SK-N-SH treated with all-trans-retinoic acid at 6 μM for 48 hours (cell line): ENCODE measurements around the gene OR2T35.

Experiments
- BACH2 ChIP-seq: fragments of 250-450 bp; sonication (Bioruptor Pico); IDR thresholded peaks from 2 replicates; pipeline ENCODE4 v1.9.0; 2021; ENCODE audit warnings: mild to moderate bottlenecking, borderline replicate concordance
- GLIS3 ChIP-seq: fragments of 250-450 bp; sonication (Bioruptor Pico); IDR thresholded peaks from 2 replicates; pipeline ENCODE4 v1.5.0; 2020; ENCODE audit warnings: mild to moderate bottlenecking, moderate library complexity
- OSR1 ChIP-seq: fragments of 250-450 bp; sonication (Bioruptor Pico); IDR thresholded peaks from 2 replicates; pipeline ENCODE4 v1.8.0; 2022; ENCODE audit warnings: moderate library complexity, mild to moderate bottlenecking, inconsistent platforms
- PATZ1 ChIP-seq: fragments of 250-450 bp; sonication (Bioruptor Pico); IDR thresholded peaks from 2 replicates; pipeline ENCODE4 v1.8.0; 2020; ENCODE audit warnings: mild to moderate bottlenecking, moderate library complexity, borderline replicate concordance
- PPARA ChIP-seq: fragments of 250-450 bp; sonication (Bioruptor Pico); IDR thresholded peaks from 2 replicates; pipeline ENCODE4 v1.5.0; 2020; ENCODE audit warnings: mild to moderate bottlenecking, borderline replicate concordance
- RARB ChIP-seq: fragments of 250-450 bp; sonication (Bioruptor Pico); IDR thresholded peaks from 2 replicates; pipeline ENCODE4 v1.8.0; 2021; ENCODE audit warnings: mild to moderate bottlenecking, moderate library complexity
- TCF4 ChIP-seq: fragments of 250-450 bp; sonication (Bioruptor Pico); IDR thresholded peaks from 2 replicates; pipeline ENCODE4 v1.8.0; 2021; ENCODE audit warnings: mild to moderate bottlenecking, moderate library complexity, borderline replicate concordance
- ZC3H10 ChIP-seq: fragments of 250-450 bp; sonication (Bioruptor Pico); IDR thresholded peaks from 2 replicates; pipeline ENCODE4 v1.5.1; 2021; ENCODE audit warnings: mild to moderate bottlenecking, moderate library complexity
- ZFP3 ChIP-seq: fragments of 250-450 bp; sonication (Bioruptor Pico); IDR thresholded peaks from 2 replicates; pipeline ENCODE4 v1.5.0; 2020; ENCODE audit warnings: mild to moderate bottlenecking, moderate library complexity
- ZFP30 ChIP-seq: fragments of 450-650 bp; formaldehyde crosslinking; IDR thresholded peaks from 2 replicates; pipeline ENCODE4 v1.5.0; 2022; ENCODE audit warnings: mild to moderate bottlenecking, moderate library complexity
- ZNF565 ChIP-seq: fragments of 450-650 bp; formaldehyde crosslinking; conservative IDR thresholded peaks from 2 replicates; pipeline ENCODE4 v1.5.0; 2020; ENCODE audit warnings: low read depth, mild to moderate bottlenecking, moderate library complexity
- TF ChIP-seq, protein P1 (sequence below): fragments of 250-450 bp; sonication (Bioruptor Pico); IDR thresholded peaks from 2 replicates; pipeline ENCODE4 v1.5.1; 2021; ENCODE audit warnings: mild to moderate bottlenecking, moderate library complexity

DNA sequence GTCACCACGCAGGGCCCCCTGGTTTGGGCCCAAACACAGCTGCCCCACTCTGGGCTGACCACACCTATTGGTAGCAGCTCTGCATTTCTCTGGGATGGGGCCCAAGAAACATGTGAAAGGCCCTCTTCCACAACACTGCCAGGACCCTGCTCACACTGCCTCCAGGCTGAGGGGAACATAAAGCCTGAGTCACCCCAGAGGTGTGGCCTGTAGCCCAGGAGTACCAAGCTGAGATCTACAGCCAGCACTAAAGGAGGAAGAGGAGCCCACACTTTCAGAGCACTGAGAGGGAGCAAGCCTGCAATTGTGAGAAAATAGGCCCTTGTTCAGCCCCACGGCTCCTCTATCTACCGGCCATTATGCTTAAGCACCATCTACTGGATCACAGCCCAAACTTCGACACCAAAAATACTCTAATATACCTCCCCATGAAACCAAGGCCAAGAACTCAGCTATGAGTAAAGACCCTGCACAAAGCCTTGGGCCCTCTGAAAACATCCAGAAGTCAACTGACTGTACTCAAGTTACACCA, 33.1 kb downstream of the OR2T35 start:
- TF ChIP-seq, protein P1, sequence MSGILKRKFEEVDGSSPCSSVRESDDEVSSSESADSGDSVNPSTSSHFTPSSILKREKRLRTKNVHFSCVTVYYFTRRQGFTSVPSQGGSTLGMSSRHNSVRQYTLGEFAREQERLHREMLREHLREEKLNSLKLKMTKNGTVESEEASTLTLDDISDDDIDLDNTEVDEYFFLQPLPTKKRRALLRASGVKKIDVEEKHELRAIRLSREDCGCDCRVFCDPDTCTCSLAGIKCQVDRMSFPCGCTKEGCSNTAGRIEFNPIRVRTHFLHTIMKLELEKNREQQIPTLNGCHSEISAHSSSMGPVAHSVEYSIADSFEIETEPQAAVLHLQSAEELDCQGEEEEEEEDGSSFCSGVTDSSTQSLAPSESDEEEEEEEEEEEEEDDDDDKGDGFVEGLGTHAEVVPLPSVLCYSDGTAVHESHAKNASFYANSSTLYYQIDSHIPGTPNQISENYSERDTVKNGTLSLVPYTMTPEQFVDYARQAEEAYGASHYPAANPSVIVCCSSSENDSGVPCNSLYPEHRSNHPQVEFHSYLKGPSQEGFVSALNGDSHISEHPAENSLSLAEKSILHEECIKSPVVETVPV: no peak
- TF ChIP-seq PPARA (CRISPR knock-in tag) (no peak), TCF4 (CRISPR knock-in tag) (no peak), PATZ1 (CRISPR knock-in tag) (no peak), ZNF565 (no peak), ZFP3 (CRISPR knock-in tag) (no peak), ZC3H10 (CRISPR knock-in tag) (no peak), GLIS3 (CRISPR knock-in tag) (no peak), RARB (CRISPR knock-in tag) (no peak), ZFP30 (CRISPR knock-in tag) (no peak), OSR1 (CRISPR knock-in tag) (no peak), BACH2 (CRISPR knock-in tag) (no peak)
